ENCODE measurements around the gene VKORC1. TPM values are rescaled to one million over a fixed set of nuclear protein-coding genes. Genes with fewer than 3 reads are reported as not detected.

VKORC1 gene
- total RNA-seq, 1 donor = 147 TPM

GRCh38 chr16:31074814-31075183, 19.8 kb downstream of the VKORC1 start:
- peaks cover 5% of the 10 kb centered on the region for H4K20me1 ChIP-seq (ENCODE audit: insufficient read depth, low read length)
- H3K4me2 ChIP-seq (ENCODE audit: insufficient read depth, low read length) = peak overlapping the region; percentile 98
- TF ChIP-seq CTCF (IDR thresholded peaks at IDR 0.05; ENCODE audit: extremely low read depth, low read depth, low read length) = peak; percentile 14
- H3K27me3 ChIP-seq (ENCODE audit: insufficient read depth, low read length) = no peaks in the 10 kb centered on the region
- H3K4me3 ChIP-seq (ENCODE audit: insufficient read depth, low read length) = peak overlapping the region; percentile 94
- H3K27ac ChIP-seq (ENCODE audit: low read depth, low read length) = peak overlapping the region; percentile 93
- H3K79me2 ChIP-seq (ENCODE audit: insufficient read depth, low read length) = peaks cover 86% of the 10 kb centered on the region
- peaks cover 32% of the 10 kb centered on the region for H3K36me3 ChIP-seq (ENCODE audit: insufficient read depth, low read length)
- H3K4me1 ChIP-seq (ENCODE audit: insufficient read depth, low read length) = peaks cover 22% of the 10 kb centered on the region
- no peaks in the 10 kb centered on the region for H3K9me3 ChIP-seq (ENCODE audit: low read depth, low read length)
- H2AFZ ChIP-seq (ENCODE audit: low read length) = peak overlapping the region; percentile 77
- no peak for DNase-seq (ENCODE audit: insufficient read length, low spot score, missing footprints)

GRCh38 chr16:31073970-31074813, 20.4 kb downstream of the VKORC1 start, which contains the start of the genes ZNF646 and ZNF668:
Gene ZNF646 (plus strand): TSS chr16:31074422. CDS start chr16:31076325, 1,903 bp downstream.
Gene ZNF668 (minus strand): TSS chr16:31074240. CDS start chr16:31064459, 9,781 bp downstream.
- peak; percentile 100 for DNase-seq (ENCODE audit: insufficient read length, low spot score, missing footprints)
- H3K79me2 ChIP-seq (ENCODE audit: insufficient read depth, low read length) = peaks cover 88% of the 10 kb centered on the region
- H3K4me1 ChIP-seq (ENCODE audit: insufficient read depth, low read length) = peaks cover 22% of the 10 kb centered on the region
- peak within 1 kb of the TSS; percentile 98 for H3K4me2 ChIP-seq (ENCODE audit: insufficient read depth, low read length)
- peaks cover 28% of the 10 kb centered on the region for H3K36me3 ChIP-seq (ENCODE audit: insufficient read depth, low read length)
- H3K9me3 ChIP-seq (ENCODE audit: low read depth, low read length) = no peaks in the 10 kb centered on the region
- H3K27me3 ChIP-seq (ENCODE audit: insufficient read depth, low read length) = no peaks in the 10 kb centered on the region
- no peak for TF ChIP-seq CTCF (IDR thresholded peaks at IDR 0.05; ENCODE audit: extremely low read depth, low read depth, low read length)
- H4K20me1 ChIP-seq (ENCODE audit: insufficient read depth, low read length) = peaks cover 5% of the 10 kb centered on the region
- peak within 1 kb of the TSS; percentile 94 for H3K4me3 ChIP-seq (ENCODE audit: insufficient read depth, low read length)
- H2AFZ ChIP-seq (ENCODE audit: low read length) = peak within 1 kb of the TSS; percentile 88
- H3K27ac ChIP-seq (ENCODE audit: low read depth, low read length) = peak within 1 kb of the TSS; percentile 93

- peak; percentile 99 for DNase-seq (ENCODE audit: insufficient read length, low spot score, missing footprints)
- TF ChIP-seq CTCF (IDR thresholded peaks at IDR 0.05; ENCODE audit: extremely low read depth, low read depth, low read length) = no peak
- peaks cover 88% of the 10 kb centered on the region for H3K79me2 ChIP-seq (ENCODE audit: insufficient read depth, low read length)
- peaks cover 21% of the 10 kb centered on the region for H3K36me3 ChIP-seq (ENCODE audit: insufficient read depth, low read length)
- H3K4me1 ChIP-seq (ENCODE audit: insufficient read depth, low read length) = peaks cover 22% of the 10 kb centered on the region
- peak overlapping the region; percentile 93 for H3K27ac ChIP-seq (ENCODE audit: low read depth, low read length)
- peak overlapping the region; percentile 98 for H3K4me2 ChIP-seq (ENCODE audit: insufficient read depth, low read length)
- peak overlapping the region; percentile 88 for H2AFZ ChIP-seq (ENCODE audit: low read length)
- H3K27me3 ChIP-seq (ENCODE audit: insufficient read depth, low read length) = no peaks in the 10 kb centered on the region
- H4K20me1 ChIP-seq (ENCODE audit: insufficient read depth, low read length) = peaks cover 5% of the 10 kb centered on the region
- H3K4me3 ChIP-seq (ENCODE audit: insufficient read depth, low read length) = peak overlapping the region; percentile 94
- H3K9me3 ChIP-seq (ENCODE audit: low read depth, low read length) = no peaks in the 10 kb centered on the region
Observed at GRCh38 chr16:31073142-31073969, 21.2 kb downstream of the VKORC1 start.
